Placental pericyte (primary cell): ENCODE data around the gene EID1. TPM values are rescaled to one million over a fixed set of nuclear protein-coding genes. Genes with fewer than 3 reads are reported as not detected.

Experiments
- total RNA-seq: library from RNA; depleted of rRNA; stranded (reverse); fragments of >200 nt; gene quantifications from 2 replicates; pipeline ENCODE4 v1.2.3, GENCODE V29; 2012

The EID1 gene, protein sequence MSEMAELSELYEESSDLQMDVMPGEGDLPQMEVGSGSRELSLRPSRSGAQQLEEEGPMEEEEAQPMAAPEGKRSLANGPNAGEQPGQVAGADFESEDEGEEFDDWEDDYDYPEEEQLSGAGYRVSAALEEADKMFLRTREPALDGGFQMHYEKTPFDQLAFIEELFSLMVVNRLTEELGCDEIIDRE
- total RNA-seq: 314 and 429 TPM in 2 replicates

DNA sequence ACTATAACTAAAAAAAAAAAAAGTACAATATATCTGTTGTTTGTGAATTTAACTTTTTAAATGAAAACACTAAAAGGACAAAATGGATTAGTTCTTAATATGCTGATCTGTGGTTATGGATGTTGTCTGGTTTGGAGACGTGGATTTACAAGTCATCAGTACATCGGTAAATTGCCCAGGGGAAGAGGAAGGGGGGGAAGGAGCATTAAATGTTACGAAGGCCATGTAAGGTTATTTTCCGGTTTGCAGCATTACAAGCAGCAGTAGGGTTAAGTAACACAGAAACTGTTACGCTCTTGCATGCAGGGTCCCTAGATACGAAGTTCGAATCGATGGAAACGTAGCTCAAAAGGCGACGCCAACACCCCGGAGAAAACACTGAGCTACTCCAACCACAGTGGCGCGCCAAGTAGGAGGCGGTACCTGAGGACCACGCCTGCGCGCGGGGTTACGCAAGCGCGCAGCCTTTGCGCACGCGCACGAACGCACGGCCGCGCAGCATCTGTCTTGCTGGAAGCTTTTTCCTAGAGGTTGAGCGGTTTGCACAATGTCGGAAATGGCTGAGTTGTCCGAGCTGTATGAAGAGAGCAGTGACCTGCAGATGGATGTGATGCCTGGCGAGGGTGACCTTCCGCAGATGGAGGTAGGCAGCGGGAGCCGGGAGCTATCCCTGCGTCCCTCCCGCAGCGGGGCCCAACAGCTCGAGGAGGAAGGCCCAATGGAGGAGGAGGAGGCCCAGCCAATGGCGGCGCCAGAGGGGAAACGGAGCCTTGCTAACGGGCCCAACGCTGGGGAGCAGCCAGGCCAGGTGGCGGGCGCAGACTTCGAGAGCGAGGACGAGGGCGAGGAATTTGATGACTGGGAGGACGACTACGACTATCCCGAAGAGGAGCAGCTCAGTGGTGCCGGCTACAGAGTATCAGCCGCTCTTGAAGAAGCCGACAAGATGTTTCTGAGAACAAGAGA lies at the start of gene EID1:
TSS of gene EID1 (plus strand) at position 505 of the 966 bp plus-strand sequence. CDS start at position 548, 43 bp downstream.

Other genes with a start within 250 kb of the EID1 start
- gene FBN1, start 232.4 kb upstream of the EID1 start, total RNA-seq: 499 and 721 TPM in 2 replicates
- 5.0 and 9.0 TPM in 2 replicates for gene CEP152, start 67.1 kb upstream of the EID1 start, total RNA-seq
- gene SHC4, start 85.8 kb downstream of the EID1 start, total RNA-seq: 2.8 and 4.0 TPM in 2 replicates
- gene SECISBP2L, start 168.3 kb downstream of the EID1 start, total RNA-seq: 24.9 and 46.7 TPM in 2 replicates